ENCODE results near the gene CLCNKA.
"Not testable (repeated sequence)": the region's sequence is repeated elsewhere in the genome, so short reads cannot be mapped to it uniquely, and the experiment has no call there.

- TF ChIP-seq FOSL1 (IDR thresholded peaks at IDR 0.05; ENCODE audit: low read depth); CTCF (IDR thresholded peaks at IDR 0.05 in 2 of 3, conservative IDR thresholded peaks at IDR 0.05 in 1 of 3; ENCODE audit: borderline replicate concordance in 1 of 3, insufficient read depth in 1 of 3, low read depth in 2 of 3, low read length in 2 of 3); POLR2A (IDR thresholded peaks at IDR 0.05; ENCODE audit: borderline replicate concordance, extremely low read depth, insufficient read depth, insufficient read length); ELF1 (IDR thresholded peaks at IDR 0.05; ENCODE audit: borderline replicate concordance, low read depth); ZNF274 (IDR thresholded peaks at IDR 0.05; ENCODE audit: low read depth, low read length); POLR2AphosphoS5 (IDR thresholded peaks at IDR 0.05; ENCODE audit: low read depth, low read length): not testable (repeated sequence)
These were observed 4.5 kb downstream of the CLCNKA start for GRCh38 chr1:16026302-16026701.
